ENCODE results near the gene PIP5K1C. TPM values are rescaled to one million over a fixed set of nuclear protein-coding genes. Genes with fewer than 3 reads are reported as not detected.

Gene PIP5K1C
- total and polyA plus RNA-seq, 9 of the 15 experiments (the other 6 are each of a cell fraction or from before 2014, with no cell fraction given), result 0.38 to 22.1 (median 4.1) TPM

GRCh38 chr19:3642987-3643673, 57.1 kb downstream of the PIP5K1C start (continued):
- no peak for TF ChIP-seq NFIC (IDR thresholded peaks at IDR 0.05)
- TF ChIP-seq SAFB2 (IDR thresholded peaks at IDR 0.05; ENCODE audit: borderline replicate concordance, low read depth, low read length, severe bottlenecking), result no peak
- no peak for TF ChIP-seq ZNF707 (CRISPR knock-in tag; conservative IDR thresholded peaks at IDR 0.05)
- no peak for TF ChIP-seq SUPT5H (IDR thresholded peaks at IDR 0.05)
- TF ChIP-seq HDGF (IDR thresholded peaks at IDR 0.05), result peak; percentile 85; the same call in 1 of the 2 replicates
- TF ChIP-seq ZNF77 (CRISPR knock-in tag; IDR thresholded peaks at IDR 0.05), result no peak
- no peak for TF ChIP-seq ZBTB40 (IDR thresholded peaks at IDR 0.05)
- no peak for TF ChIP-seq ZBTB40 (CRISPR knock-in tag; IDR thresholded peaks at IDR 0.05)
- peak; percentile 33; the same call in 1 of the 2 replicates for TF ChIP-seq TFAP4 (CRISPR knock-in tag; IDR thresholded peaks at IDR 0.05; ENCODE audit: borderline replicate concordance)
- peak; percentile 94 for TF ChIP-seq EGR1 (conservative IDR thresholded peaks at IDR 0.05)
- TF ChIP-seq ZNF778 (CRISPR knock-in tag; IDR thresholded peaks at IDR 0.05), result no peak
- no peak for TF ChIP-seq NFIX (CRISPR knock-in tag; IDR thresholded peaks at IDR 0.05; ENCODE audit: low read depth)
- TF ChIP-seq SPI1 (IDR thresholded peaks at IDR 0.05; ENCODE audit: borderline replicate concordance, low read depth, low read length), result no peak
- TF ChIP-seq GABPB1 (CRISPR knock-in tag; IDR thresholded peaks at IDR 0.05), result no peak
- peak in 1 of 2 experiments; percentile 40; a peak in 2 of 4 replicates for TF ChIP-seq FOXK2 (conservative IDR thresholded peaks at IDR 0.05 in 1 of 2, IDR thresholded peaks at IDR 0.05 in 1 of 2; ENCODE audit: low read depth in 2 of 2)
- no peak for TF ChIP-seq TAF9B (IDR thresholded peaks at IDR 0.05; ENCODE audit: partially characterized antibody)
- TF ChIP-seq CREM (IDR thresholded peaks at IDR 0.05; ENCODE audit: low read depth), result 0 out of 2 replicates have a peak, but pooled peaks have one; percentile 8
- TF ChIP-seq RBFOX2 (IDR thresholded peaks at IDR 0.05; ENCODE audit: low read depth, low read length), result peak; percentile 30
- peak; percentile 51; the same call in 1 of the 2 replicates for TF ChIP-seq POLR2G (IDR thresholded peaks at IDR 0.05; ENCODE audit: low read depth, low read length)
